ENCODE results near the gene CACNA1C.

GRCh38 chr12:2016862-2017545 is 35.8 kb upstream of the CACNA1C start:
- TF ChIP-seq CTCF (conservative IDR thresholded peaks at IDR 0.05; ENCODE audit: low read length): no peak
- TF ChIP-seq EZH2phosphoT487 (IDR thresholded peaks at IDR 0.05; ENCODE audit: borderline replicate concordance, low read depth, low read length): no peak
